D721Med (cell line): ENCODE measurements around the gene SLC25A21.
"Not testable (repeated sequence)": the region's sequence is repeated elsewhere in the genome, so short reads cannot be mapped to it uniquely, and the experiment has no call there.

ENCODE experiments used
- DNase-seq: peaks from one replicate; pipeline ENCODE4 v3.0.0; 2011; ENCODE audit warnings: low spot score; ENCODE audit not compliant: insufficient read length
- FAIRE-seq: peaks from 2 replicates; lab custom pipeline; 2011; peaks lifted over from hg19 to GRCh38; lab: Jason Lieb, UNC
- TF ChIP-seq, protein P1 (sequence below): IDR thresholded peaks from 2 replicates; pipeline ENCODE4 v1.5.1; 2012; ENCODE audit warnings: mild to moderate bottlenecking, control low read depth; ENCODE audit not compliant: insufficient read depth; ENCODE audit errors: missing control alignments

SLC25A21 gene

DNA sequence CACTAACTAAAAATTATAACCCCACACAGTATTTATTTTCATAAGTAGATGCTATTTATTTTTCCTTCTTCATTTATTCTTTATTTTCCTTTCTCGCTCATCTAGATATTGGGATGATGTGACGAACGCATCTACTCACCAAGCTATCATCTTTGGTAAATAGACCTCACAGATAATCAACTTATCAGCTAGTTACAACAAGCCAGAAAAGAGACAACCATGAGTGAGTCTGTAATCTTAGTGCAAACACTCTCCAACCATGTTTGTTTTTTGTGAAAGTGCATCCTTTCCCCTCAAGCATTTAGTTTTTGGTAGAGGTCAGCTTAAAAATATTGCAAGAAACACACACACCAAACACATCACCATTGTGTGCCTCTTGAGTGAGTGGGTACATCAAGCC lies 84.9 kb downstream of the SLC25A21 start:
- TF ChIP-seq, protein P1, sequence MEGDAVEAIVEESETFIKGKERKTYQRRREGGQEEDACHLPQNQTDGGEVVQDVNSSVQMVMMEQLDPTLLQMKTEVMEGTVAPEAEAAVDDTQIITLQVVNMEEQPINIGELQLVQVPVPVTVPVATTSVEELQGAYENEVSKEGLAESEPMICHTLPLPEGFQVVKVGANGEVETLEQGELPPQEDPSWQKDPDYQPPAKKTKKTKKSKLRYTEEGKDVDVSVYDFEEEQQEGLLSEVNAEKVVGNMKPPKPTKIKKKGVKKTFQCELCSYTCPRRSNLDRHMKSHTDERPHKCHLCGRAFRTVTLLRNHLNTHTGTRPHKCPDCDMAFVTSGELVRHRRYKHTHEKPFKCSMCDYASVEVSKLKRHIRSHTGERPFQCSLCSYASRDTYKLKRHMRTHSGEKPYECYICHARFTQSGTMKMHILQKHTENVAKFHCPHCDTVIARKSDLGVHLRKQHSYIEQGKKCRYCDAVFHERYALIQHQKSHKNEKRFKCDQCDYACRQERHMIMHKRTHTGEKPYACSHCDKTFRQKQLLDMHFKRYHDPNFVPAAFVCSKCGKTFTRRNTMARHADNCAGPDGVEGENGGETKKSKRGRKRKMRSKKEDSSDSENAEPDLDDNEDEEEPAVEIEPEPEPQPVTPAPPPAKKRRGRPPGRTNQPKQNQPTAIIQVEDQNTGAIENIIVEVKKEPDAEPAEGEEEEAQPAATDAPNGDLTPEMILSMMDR = no peak
- no peak for FAIRE-seq

GRCh38 chr14:37083599-37083998 lies 88.8 kb downstream of the SLC25A21 start:
- FAIRE-seq = no peak
- DNase-seq = no peak
- TF ChIP-seq, protein P1 = no peak

More for the DNA sequence above, 84.9 kb downstream of the SLC25A21 start:
- DNase-seq = no peak

DNA sequence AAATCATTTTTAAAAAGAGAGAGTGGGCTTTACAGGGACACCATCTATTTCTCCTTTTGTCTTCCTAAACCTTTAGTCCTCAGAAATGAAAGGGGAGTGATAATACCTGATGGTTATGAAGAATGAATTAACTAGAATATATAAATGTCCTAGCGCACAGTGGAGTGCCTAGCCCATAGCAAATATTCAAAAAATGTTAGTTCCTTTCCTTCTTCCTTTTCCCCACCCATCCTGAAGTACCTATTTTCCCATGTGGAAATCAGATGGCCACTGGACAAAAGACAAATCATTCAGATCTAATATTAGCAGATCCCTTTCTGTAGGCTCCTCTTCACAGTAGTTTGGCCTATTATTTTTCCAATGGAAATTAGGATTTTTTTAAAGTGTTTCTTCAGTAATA lies 90.0 kb downstream of the SLC25A21 start:
- FAIRE-seq (no peak), DNase-seq (no peak)
- TF ChIP-seq, protein P1 = no peak

- TF ChIP-seq, protein P1 = no peak
- FAIRE-seq (no peak), DNase-seq (no peak)
Measured at GRCh38 chr14:37081856-37082255, 90.5 kb downstream of the SLC25A21 start.

DNA sequence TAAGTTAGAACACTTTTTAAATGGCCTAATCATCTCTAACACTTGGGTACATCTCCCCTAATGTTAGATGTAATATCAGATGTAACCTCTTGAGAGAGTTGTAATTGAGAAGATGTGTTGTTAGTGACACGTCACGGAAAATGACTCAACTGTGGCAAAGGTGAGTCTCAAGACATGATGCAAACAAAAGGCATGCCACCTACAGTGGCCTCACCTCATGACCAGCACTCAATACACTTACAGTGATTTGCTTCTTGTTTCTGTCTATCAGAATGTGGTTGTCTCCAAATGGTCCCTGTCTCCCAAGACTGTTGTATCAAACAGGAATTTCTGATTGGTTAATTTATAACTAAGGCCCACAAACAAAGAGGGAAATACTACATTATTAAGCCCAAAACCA lies 91.2 kb downstream of the SLC25A21 start:
- TF ChIP-seq, protein P1 = no peak
- FAIRE-seq (no peak), DNase-seq (no peak)

DNA sequence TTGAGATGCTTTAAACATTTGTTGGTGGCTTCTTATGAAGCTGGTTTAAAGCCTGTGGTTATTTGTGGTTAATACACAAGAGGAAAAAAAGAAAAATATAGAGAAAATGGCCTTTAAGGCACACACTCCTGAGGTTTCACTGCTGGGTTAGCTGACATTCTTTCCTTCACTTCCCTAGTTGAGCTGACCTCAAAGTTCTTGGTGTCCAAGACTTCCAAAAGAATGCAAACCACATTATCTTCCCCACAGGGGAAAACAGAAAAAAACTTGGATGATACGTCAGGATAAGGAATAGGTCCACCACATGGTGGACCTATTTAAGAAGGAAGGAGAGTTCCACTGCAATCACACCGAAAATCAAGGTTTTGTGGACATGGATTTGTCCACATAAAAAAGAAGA lies 94.3 kb downstream of the SLC25A21 start:
- TF ChIP-seq, protein P1 = no peak
- no peak for FAIRE-seq
- DNase-seq = no peak

DNA sequence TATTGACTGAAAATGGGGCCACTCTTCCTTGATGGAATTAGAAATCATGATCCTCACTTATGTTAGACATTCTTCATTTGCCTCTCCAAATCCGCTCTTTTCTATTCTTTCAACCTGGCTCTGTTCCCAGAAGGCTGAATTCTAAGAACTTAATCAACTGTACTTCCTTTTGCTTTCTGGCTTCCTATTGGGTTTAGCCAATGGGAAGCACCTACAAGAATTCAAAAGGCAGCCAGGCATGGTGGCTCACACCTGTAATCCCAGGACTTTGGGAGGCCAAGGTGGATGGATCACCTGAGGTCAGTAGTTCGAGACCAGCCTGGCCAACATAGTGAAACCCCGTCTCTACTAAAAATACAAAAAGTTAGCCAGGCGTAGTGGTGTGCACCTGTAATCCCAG lies 98.1 kb downstream of the SLC25A21 start:
- FAIRE-seq, DNase-seq: not testable (repeated sequence)
